Gastrocnemius medialis (tissue), 4 donors: ENCODE results near the gene SQOR. TPM values are rescaled to one million over a fixed set of nuclear protein-coding genes. Genes with fewer than 3 reads are reported as not detected.

Experiments
- ATAC-seq, 2 donors: fragments of 150-250 bp; one replicate each; pipeline ENCODE4 v1.9.1; 2016
- DNase-seq, 2 donors: peaks; one replicate each; pipeline ENCODE4 v3.0.0-alpha.2; 2019
- H3K27ac ChIP-seq, 4 donors: fragments of 200-600 bp; sonication (generic); 1 replicate in 1 of 4; 2 replicates in 3 of 4; pipeline ENCODE4 v1.5.1; 2016 to 2018; ENCODE audit warnings: mild to moderate bottlenecking in 2 of 4, moderate library complexity in 1 of 4
- H3K27me3 ChIP-seq, 3 donors: fragments of 200-600 bp; sonication (generic) in 2 of 3; 1 replicate in 1 of 3; 2 replicates in 2 of 3; pipeline versions ENCODE4 v1.5.1 to v1.6.0; 2016 to 2019; ENCODE audit warnings: mild to moderate bottlenecking in 1 of 3, moderate library complexity in 1 of 3
- H3K36me3 ChIP-seq, 2 donors: fragments of 200-600 bp; sonication (generic) in 1 of 2; one replicate each; pipeline ENCODE4 v1.5.1; 2017 to 2018
- H3K4me1 ChIP-seq, 2 donors: fragments of 200-600 bp; sonication (generic) in 1 of 2; one replicate each; pipeline ENCODE4 v1.5.1; 2016 to 2017; ENCODE audit warnings: mild to moderate bottlenecking in 2 of 2
- H3K4me3 ChIP-seq, 4 donors: fragments of 200-600 bp; sonication (generic) in 3 of 4; 1 replicate in 1 of 4; 2 replicates in 3 of 4; pipeline ENCODE4 v1.5.1; 2016 to 2019; ENCODE audit warnings: mild to moderate bottlenecking in 2 of 4
- H3K9me3 ChIP-seq, 3 donors: fragments of 200-600 bp; sonication (generic) in 2 of 3; 1 replicate in 1 of 3; 2 replicates in 2 of 3; pipeline ENCODE4 v1.5.1; 2016 to 2019
- CTCF ChIP-seq, 5 experiments: fragments of 450-650 bp in 3 of 5; fragments of 200-600 bp in 2 of 5; sonication (generic) in 2 of 5; IDR thresholded peaks in 4 of 5; conservative IDR thresholded peaks in 1 of 5; 1 replicate in 4 of 5; 2 replicates in 1 of 5; pipeline ENCODE4 v1.5.1; 2016 to 2019; ENCODE audit warnings: antibody characterized with exemption in 5 of 5, mild to moderate bottlenecking in 3 of 5, moderate library complexity in 3 of 5
- POLR2A ChIP-seq, 2 donors: fragments of 450-650 bp; IDR thresholded peaks; one replicate each; pipeline ENCODE4 v1.6.1; 2017; ENCODE audit warnings: antibody characterized with exemption in 2 of 2, mild to moderate bottlenecking in 2 of 2, moderate library complexity in 2 of 2
- in situ Hi-C, 4 donors: fragments of 200-750 bp; cut with MboI; loops; one replicate each; pipeline versions ENCODE4 v1.15.0 to v1.8.0; 2017; ENCODE audit warnings: low sequenced_read_pairs in 4 of 4
- intact Hi-C: fragments of 100-400 bp; cut with DNase I; formaldehyde crosslinking; loops from one replicate; pipeline ENCODE4 v1.15.1; 2023; ENCODE audit warnings: low total_unique reads
- total RNA-seq, 4 donors: library from RNA; depleted of rRNA; stranded (reverse); fragments of >200 nt; gene quantifications; one replicate each; pipeline versions ENCODE4 v1.1.0 to v1.2.3, GENCODE V29; 2016

Gene SQOR
- total RNA-seq, 4 donors from 2014 or later, result 140 to 194 (median 164) TPM

- ATAC-seq, result peak; percentile 96
- H3K4me1 ChIP-seq, result peaks cover 33 to 37% of the 10 kb centered on the region in 2 donors
These were observed 47.5 kb upstream of the SQOR start, which contains the start of gene BLOC1S6 for GRCh38 chr15:45587095-45587862. BLOC1S6 (plus strand) TSS chr15:45587379; CDS start chr15:45587444, 65 bp downstream.

GRCh38 chr15:45587863-45588170 lies 47.0 kb upstream of the SQOR start:
- intact Hi-C loops (loop anchor here (1.0 to 5.0 kb wide), 5 partner anchors 47 to 389 kb away; partner anchors contain the start of genes SLC30A4 and SQOR), in situ Hi-C loops (loop anchor here in 1 of 4 donors (5.0 kb wide), 1 partner anchor 49 kb away; the partner anchor contains the start of gene SQOR)
- no peak for DNase-seq
- no peak for TF ChIP-seq CTCF (IDR thresholded peaks at IDR 0.05 in 4 of 5, conservative IDR thresholded peaks at IDR 0.05 in 1 of 5)
- TF ChIP-seq POLR2A (IDR thresholded peaks at IDR 0.05), result no peak
- H3K4me1 ChIP-seq, result peaks cover 33 to 37% of the 10 kb centered on the region in 2 donors
- peak overlapping the region; percentile 87 to 98 (median 92) for H3K4me3 ChIP-seq
- no peak for ATAC-seq
- peaks cover 0 to 7% of the 10 kb centered on the region in 2 donors for H3K36me3 ChIP-seq
- H3K9me3 ChIP-seq, result no peaks in the 10 kb centered on the region
- peak overlapping the region; percentile 95 to 100 (median 97) for H3K27ac ChIP-seq
- no peaks in the 10 kb centered on the region for H3K27me3 ChIP-seq

More at GRCh38 chr15:45587095-45587862, 47.5 kb upstream of the SQOR start, which contains the start of gene BLOC1S6:
- in situ Hi-C loops (loop anchor here in 1 of 4 donors (5.0 kb wide), 1 partner anchor 50 kb away; the partner anchor contains the start of gene SQOR), intact Hi-C loops (loop anchor here (1.0 to 5.0 kb wide), 5 partner anchors 48 to 388 kb away; partner anchors contain the start of genes SLC30A4 and SQOR)
- Histone ChIP-seq H3K27ac (peak within 1 kb of the TSS; percentile 95 to 100 (median 97)), H3K36me3 (peaks cover 0 to 2% of the 10 kb centered on the region in 2 donors), H3K27me3 (no peaks in the 10 kb centered on the region), H3K9me3 (no peaks in the 10 kb centered on the region), H3K4me3 (peak within 1 kb of the TSS; percentile 87 to 98 (median 92))
- peak; percentile 78 to 82 for DNase-seq
- TF ChIP-seq POLR2A (IDR thresholded peaks at IDR 0.05) (peak; percentile 68 to 72), CTCF (IDR thresholded peaks at IDR 0.05 in 4 of 5, conservative IDR thresholded peaks at IDR 0.05 in 1 of 5) (peak in 1 of 5 experiments; percentile 15)

- Histone ChIP-seq H3K4me3 (peak overlapping the region; percentile 87 to 98 (median 92)), H3K27ac (peak overlapping the region; percentile 95 to 100 (median 97)), H3K4me1 (peaks cover 33 to 37% of the 10 kb centered on the region in 2 donors), H3K9me3 (no peaks in the 10 kb centered on the region), H3K27me3 (no peaks in the 10 kb centered on the region), H3K36me3 (peaks cover 0 to 9% of the 10 kb centered on the region in 2 donors)
- DNase-seq (no peak), ATAC-seq (no peak)
- intact Hi-C loops, result loop anchor here (5.0 kb wide), 1 partner anchor 131 kb away; no protein-coding TSS in a partner anchor
- TF ChIP-seq POLR2A (IDR thresholded peaks at IDR 0.05), result no peak
- TF ChIP-seq CTCF (IDR thresholded peaks at IDR 0.05 in 4 of 5, conservative IDR thresholded peaks at IDR 0.05 in 1 of 5), result no peak
- in situ Hi-C loops, result loop anchor here in 1 of 4 donors (5.0 kb wide), 1 partner anchor 49 kb away; the partner anchor contains the start of gene SQOR
These were observed 46.5 kb upstream of the SQOR start for GRCh38 chr15:45588219-45588875.

GRCh38 chr15:45589256-45589655 lies 45.6 kb upstream of the SQOR start:
- in situ Hi-C loops, result loop anchor here in 1 of 4 donors (5.0 kb wide), 1 partner anchor 48 kb away; the partner anchor contains the start of gene SQOR
- Histone ChIP-seq H3K27ac (peak overlapping the region in 1 of 4 donors; percentile 95), H3K36me3 (peaks cover 0 to 9% of the 10 kb centered on the region in 2 donors), H3K4me1 (peaks cover 33 to 37% of the 10 kb centered on the region in 2 donors), H3K27me3 (no peaks in the 10 kb centered on the region), H3K4me3 (peak overlapping the region in 1 of 4 donors; percentile 98), H3K9me3 (no peaks in the 10 kb centered on the region)
- no peak for DNase-seq
- intact Hi-C loops, result loop anchor here (5.0 kb wide), 1 partner anchor 132 kb away; no protein-coding TSS in a partner anchor
- TF ChIP-seq POLR2A (IDR thresholded peaks at IDR 0.05) (no peak), CTCF (IDR thresholded peaks at IDR 0.05 in 4 of 5, conservative IDR thresholded peaks at IDR 0.05 in 1 of 5) (no peak)
- no peak for ATAC-seq
